Hepatocyte (in vitro differentiated cells): ENCODE measurements around the gene ATOH8.

Experiments
- EZH2 ChIP-seq: fragments of 200-600 bp; sonication (generic); IDR thresholded peaks from 2 replicates; pipeline ENCODE4 v1.6.1; 2016; ENCODE audit warnings: antibody characterized with exemption, mild to moderate bottlenecking, borderline replicate concordance
- EZH2phosphoT487 ChIP-seq: fragments of 200-600 bp; sonication (generic); IDR thresholded peaks from one replicate; pipeline ENCODE4 v1.6.1; 2018; ENCODE audit warnings: antibody characterized with exemption, mild to moderate bottlenecking, low read depth, moderate library complexity; ENCODE audit not compliant: unreplicated experiment, severe bottlenecking
- TF ChIP-seq, protein P1 (sequence below): fragments of 200-600 bp; sonication (generic); IDR thresholded peaks from 2 replicates; pipeline ENCODE4 v1.5.1; 2016; ENCODE audit warnings: antibody characterized with exemption, mild to moderate bottlenecking; ENCODE audit not compliant: poor library complexity

DNA sequence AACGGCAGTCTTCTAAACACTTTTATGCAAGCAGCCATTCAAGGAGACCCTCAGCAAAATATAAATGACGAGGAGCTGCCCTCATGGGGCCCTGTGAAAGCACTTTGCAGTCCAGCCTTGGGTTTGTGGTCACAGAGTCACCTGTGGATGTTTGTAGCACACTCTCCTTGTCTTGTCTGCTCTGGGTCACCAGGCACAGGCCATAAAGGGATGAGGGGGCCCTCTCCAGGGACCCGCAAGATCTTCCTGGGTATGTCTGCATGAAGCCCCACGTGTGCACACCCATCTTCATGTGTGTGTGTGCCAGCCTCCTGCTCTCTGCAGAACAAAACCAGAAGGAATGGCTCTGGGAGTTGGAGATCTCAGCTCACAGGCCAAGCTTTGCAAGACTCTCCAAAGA lies 36.2 kb downstream of the ATOH8 start:
- no peak for TF ChIP-seq EZH2
- TF ChIP-seq, protein P1, sequence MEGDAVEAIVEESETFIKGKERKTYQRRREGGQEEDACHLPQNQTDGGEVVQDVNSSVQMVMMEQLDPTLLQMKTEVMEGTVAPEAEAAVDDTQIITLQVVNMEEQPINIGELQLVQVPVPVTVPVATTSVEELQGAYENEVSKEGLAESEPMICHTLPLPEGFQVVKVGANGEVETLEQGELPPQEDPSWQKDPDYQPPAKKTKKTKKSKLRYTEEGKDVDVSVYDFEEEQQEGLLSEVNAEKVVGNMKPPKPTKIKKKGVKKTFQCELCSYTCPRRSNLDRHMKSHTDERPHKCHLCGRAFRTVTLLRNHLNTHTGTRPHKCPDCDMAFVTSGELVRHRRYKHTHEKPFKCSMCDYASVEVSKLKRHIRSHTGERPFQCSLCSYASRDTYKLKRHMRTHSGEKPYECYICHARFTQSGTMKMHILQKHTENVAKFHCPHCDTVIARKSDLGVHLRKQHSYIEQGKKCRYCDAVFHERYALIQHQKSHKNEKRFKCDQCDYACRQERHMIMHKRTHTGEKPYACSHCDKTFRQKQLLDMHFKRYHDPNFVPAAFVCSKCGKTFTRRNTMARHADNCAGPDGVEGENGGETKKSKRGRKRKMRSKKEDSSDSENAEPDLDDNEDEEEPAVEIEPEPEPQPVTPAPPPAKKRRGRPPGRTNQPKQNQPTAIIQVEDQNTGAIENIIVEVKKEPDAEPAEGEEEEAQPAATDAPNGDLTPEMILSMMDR, result no peak
- TF ChIP-seq EZH2phosphoT487, result no peak
